SJCRH30 (cell line): ENCODE measurements around the gene RNF149. TPM values are rescaled to one million over a fixed set of nuclear protein-coding genes. Genes with fewer than 3 reads are reported as not detected.

Experiments used
- DNase-seq, 2 experiments: peaks; one replicate each; pipeline ENCODE4 v3.0.0-alpha.2; 2015 to 2020
- H3K27ac ChIP-seq: fragments of 250-450 bp; sonication (Bioruptor Pico); 2 replicates; pipeline ENCODE4 v1.5.1; 2020; ENCODE audit warnings: mild to moderate bottlenecking, moderate library complexity
- H3K27me3 ChIP-seq: fragments of 250-450 bp; sonication (Bioruptor Pico); 2 replicates; pipeline ENCODE4 v1.5.1; 2020; ENCODE audit warnings: mild to moderate bottlenecking, moderate library complexity
- H3K36me3 ChIP-seq: fragments of 250-450 bp; sonication (Bioruptor Pico); 2 replicates; pipeline ENCODE4 v1.5.1; 2020; ENCODE audit warnings: mild to moderate bottlenecking, moderate library complexity
- H3K4me1 ChIP-seq: fragments of 250-450 bp; sonication (Bioruptor Pico); 2 replicates; pipeline ENCODE4 v1.5.1; 2020; ENCODE audit warnings: mild to moderate bottlenecking, moderate library complexity
- H3K4me3 ChIP-seq: fragments of 250-450 bp; sonication (Bioruptor Pico); 2 replicates; pipeline ENCODE4 v1.5.1; 2020; ENCODE audit warnings: mild to moderate bottlenecking, moderate library complexity
- H3K9me3 ChIP-seq: fragments of 250-450 bp; sonication (Bioruptor Pico); replicated peaks from 2 replicates; pipeline ENCODE4 v1.5.1; 2020; ENCODE audit warnings: mild to moderate bottlenecking, moderate library complexity
- total RNA-seq: library from RNA; depleted of rRNA; stranded (reverse); fragments of >200 nt; shearing (Covaris generic); gene quantifications from 2 replicates; pipeline ENCODE4 v1.2.3, GENCODE V29; 2014; rRNA removed

Gene RNF149
- total RNA-seq, 1 experiment from 2014 or later = 33.3 TPM

DNA sequence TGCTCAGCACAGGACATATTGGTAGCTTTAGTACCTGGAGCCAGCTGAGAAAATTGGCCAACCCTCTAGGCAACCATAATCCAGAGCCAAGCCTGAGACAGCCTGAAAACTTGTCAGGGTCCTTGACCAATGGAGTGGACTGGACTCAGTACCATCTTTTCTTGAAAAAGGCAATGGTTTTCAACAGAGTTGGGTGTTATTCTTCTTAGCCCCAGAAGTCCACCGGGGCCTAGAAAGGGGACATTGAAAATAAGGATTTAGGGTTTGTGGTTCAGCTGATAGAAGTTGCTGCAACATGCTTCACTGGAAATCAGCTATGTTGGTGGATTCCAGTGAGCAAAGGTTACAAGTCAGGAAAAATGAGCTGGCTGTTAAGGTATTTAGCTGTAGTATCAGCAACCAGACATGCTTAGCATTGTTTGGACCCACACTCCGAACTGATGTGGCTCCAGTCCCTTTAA lies 77.9 kb downstream of the RNF149 start:
- H3K9me3 ChIP-seq = no peaks in the 10 kb centered on the region
- no peak for DNase-seq

More for the DNA sequence above, 77.9 kb downstream of the RNF149 start:
- Histone ChIP-seq H3K4me3 (no peak overlapping the region), H3K27me3 (no peaks in the 10 kb centered on the region), H3K27ac (no peak overlapping the region), H3K36me3 (no peaks in the 10 kb centered on the region), H3K4me1 (no peaks in the 10 kb centered on the region)

Other genes starting within 250 kb of the RNF149 start
- gene TBC1D8, start 157.3 kb downstream of the RNF149 start, total RNA-seq = 8.8 TPM in 2 replicates
- 70.1 and 74.3 TPM in 2 replicates for gene CNOT11, start 55.8 kb downstream of the RNF149 start, total RNA-seq
- 0.04 TPM in 1 of 2 replicates, not detected in the other for gene CREG2, start 78.8 kb upstream of the RNF149 start, total RNA-seq
- 0.06 and 0.43 TPM in 2 replicates for gene RFX8, start 166.4 kb upstream of the RNF149 start, total RNA-seq